ENCODE results near the gene CRYBB3. TPM values are rescaled to one million over a fixed set of nuclear protein-coding genes. Genes with fewer than 3 reads are reported as not detected.

Gene CRYBB3
- 0.32 TPM for polyA plus RNA-seq (ENCODE audit: insufficient read length)

DNA sequence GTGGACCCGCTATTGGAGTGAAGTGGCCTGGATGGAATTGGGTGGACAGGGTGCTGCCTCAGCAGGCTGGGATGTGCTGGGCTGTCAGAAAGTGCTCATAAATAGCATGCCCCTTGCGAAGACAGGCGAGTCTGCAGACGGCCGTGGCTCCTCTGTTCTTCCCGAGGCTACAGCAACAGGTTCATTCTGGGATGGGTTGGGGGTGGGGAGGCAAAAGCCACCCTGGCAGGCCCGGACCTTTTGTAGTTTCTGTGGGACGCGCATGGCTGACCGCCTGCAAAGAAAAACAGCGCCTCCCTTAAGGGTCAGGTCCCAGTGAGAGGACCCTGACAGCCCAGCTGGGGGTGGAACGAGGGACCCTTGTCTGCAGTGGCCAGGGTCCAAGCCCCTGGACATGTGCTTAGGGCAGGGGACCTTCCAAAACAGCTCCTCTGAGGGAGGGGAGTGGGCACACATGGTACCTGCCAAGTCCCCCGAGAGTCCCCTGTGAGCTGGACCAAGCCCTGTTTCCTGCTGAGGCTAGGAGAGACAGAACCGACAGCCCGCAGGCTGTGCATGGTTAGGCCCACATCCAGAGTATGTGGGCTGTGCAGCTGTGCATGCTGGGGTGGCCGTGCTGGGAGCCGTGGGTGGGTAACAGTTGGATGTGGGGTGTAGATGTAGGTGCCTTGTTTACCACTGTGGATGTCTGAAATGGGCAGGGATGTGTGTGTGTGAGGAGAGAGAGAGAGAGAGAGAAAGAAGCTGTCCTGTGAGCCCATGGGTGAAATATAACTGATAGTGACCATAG, at the start of gene CRYBB3:
Gene CRYBB3 (plus strand): TSS at position 128 of the 790 bp plus-strand sequence. CDS start 1,539 bp downstream, outside the sequence.
- no peak for DNase-seq (ENCODE audit: low read depth)

DNA sequence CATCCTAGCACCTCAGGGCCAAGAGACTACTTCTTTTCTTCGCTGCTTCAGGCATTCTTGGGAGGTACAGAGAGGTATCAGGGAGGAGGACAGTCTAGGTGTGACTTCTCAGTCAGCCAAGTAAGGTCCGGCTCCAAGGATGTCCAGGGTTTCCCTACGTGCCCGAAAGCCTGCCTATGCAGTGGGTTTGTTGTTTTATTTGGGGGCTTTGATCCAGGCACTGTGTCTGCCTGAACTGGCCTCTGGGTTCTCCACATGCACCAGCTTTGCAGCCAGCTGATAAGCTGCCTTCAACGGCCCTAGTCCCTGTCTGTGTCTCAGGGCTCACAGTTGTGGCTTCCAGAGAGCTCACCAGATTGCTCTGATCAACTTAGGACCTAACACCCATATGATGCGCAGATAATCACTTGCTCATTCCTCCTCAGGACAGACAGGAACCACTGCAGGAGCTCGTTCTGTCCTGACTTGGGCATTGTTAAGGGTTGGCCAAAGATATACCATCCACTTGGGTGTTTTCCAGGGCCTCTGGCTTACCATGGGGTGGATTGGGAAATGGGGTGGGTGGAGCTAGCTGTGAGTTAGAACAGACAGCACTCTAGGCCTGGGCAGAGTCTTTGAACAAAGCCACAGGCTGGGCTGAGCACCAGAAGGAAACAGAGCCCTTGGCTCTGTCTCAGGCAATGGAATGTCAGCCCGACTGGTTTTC, 45.5 kb upstream of the CRYBB3 start:
- no peak for DNase-seq (ENCODE audit: low read depth)

GRCh38 chr22:25154667-25154999, 45.0 kb upstream of the CRYBB3 start:
- no peak for DNase-seq (ENCODE audit: low read depth)

GRCh38 chr22:25156736-25157135, 42.9 kb upstream of the CRYBB3 start:
- DNase-seq (ENCODE audit: low read depth): no peak

DNA sequence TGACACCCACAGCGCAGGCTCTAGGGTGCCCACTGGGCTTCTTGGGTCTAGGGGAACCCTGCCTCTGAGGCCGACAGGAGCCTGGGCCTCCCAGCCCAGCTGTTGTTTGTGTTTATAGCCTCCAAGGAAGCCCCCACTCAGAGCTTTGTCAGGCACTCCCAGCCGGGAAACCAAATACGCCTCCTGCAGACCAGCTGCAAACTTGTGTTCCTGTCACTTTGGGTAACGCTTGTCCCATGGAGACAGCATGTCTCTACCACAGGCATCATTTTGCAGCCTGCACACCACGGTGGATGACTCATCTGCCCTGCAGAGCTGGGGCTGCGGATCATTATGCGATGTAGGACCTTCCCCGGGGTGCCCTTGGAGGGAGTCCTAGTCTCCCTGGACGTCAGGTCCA, 40.6 kb upstream of the CRYBB3 start:
- DNase-seq (ENCODE audit: low read depth): no peak

DNA sequence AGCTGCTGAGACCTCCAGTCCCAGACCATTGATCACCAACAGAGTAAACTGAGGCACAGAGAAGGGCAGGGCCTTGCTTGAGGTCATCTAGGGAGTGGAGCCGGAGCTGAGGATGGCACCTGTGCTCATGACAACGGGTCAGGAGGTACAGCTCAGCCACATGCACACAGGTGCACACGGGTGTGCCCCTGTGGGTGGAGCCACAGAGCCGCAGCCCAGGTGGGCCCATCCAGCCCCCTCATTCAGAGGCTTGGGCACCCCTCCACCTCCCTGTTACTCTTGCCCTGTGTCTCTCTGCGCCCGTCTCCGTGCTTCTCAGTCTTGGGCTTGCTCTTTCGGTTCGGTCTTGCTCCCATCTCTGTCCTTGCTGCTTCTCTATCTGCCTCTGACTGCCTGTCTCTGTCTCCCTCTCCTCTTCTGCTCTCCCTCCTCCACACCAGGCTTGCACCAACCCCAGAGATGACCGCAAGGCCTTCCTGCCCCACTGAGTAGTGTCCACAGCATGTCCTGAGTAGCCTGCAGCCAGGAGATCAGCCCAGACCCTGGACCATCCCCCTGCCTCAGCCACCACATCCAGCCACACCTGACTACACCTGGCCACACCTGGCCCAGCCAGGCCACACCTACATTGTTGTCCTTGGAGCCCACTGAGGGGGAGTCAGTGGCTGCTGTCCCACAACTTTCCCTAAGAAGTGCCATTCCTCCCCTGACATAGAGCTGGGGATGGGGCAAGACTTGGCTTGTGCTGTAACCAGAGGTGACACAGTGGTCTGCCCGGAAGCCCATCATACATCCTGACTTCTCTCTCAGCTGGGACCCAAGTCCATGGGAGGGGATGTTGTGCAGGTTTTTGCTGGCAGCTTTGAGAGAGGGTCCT, 39.3 kb upstream of the CRYBB3 start:
- DNase-seq (ENCODE audit: low read depth): no peak

DNA sequence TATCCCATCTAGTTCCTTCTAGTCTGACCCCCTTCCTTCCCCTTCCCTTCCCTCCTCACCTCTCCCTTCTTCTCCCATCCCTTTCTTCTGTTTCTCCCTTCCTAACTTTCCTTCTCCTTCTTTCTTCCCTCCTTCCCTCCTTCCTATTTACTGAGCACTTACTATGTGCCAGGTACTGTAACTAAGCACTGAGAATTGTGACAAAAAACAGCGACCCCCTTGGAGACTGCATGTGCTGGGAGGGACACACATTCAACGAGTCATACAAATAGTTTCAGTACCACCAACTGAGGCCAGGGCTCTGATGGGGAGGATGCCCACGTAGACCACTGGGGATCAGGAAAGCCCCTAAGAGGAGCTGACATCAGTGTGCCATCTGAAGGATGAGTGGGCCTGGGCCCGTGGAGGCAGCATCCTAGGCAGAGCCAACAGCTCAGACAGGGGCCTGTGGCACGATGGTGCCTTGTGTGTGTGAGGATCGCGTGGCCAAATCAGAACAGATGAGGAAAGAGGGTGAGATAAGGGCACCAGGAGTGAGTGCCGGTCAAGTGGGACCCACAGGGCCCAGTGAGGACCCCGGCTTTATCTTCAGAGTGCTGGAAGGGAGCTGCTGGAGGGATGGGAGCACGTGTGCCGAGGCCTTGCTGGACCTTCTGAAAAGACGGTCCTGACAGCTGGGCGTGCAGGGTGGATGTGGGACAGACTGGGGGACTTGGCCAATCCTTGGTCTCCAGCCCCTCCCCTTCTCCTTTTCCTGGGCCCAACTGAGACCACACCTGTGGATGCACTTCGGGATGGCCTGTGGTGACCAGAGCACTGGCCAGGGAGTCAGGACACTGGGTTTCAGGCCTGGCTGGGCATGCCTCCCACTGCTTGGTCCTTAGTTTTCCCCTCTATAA, 38.4 kb upstream of the CRYBB3 start:
- no peak for DNase-seq (ENCODE audit: low read depth)

- DNase-seq (ENCODE audit: low read depth): no peak
Measured at GRCh38 chr22:25161916-25162530, 37.6 kb upstream of the CRYBB3 start.

DNA sequence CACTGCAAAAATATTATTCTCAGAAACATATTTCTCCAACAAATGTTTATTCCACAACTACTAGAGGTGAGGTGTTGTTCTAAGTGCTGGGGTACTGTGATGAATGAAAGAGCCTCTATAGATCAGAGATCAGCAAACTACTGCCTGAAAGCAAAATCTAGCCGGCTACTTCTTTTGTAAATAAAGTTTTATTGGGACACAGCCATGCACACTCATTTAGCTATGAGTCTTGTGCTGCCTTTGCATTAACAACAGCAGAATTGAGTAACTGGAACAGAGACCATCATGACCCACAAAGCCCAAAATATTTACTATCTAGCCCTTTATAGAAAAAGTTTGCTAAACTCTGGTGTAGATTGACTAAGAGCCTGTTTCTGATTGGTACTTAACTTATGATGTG, 37.1 kb upstream of the CRYBB3 start:
- no peak for DNase-seq (ENCODE audit: low read depth)

DNA sequence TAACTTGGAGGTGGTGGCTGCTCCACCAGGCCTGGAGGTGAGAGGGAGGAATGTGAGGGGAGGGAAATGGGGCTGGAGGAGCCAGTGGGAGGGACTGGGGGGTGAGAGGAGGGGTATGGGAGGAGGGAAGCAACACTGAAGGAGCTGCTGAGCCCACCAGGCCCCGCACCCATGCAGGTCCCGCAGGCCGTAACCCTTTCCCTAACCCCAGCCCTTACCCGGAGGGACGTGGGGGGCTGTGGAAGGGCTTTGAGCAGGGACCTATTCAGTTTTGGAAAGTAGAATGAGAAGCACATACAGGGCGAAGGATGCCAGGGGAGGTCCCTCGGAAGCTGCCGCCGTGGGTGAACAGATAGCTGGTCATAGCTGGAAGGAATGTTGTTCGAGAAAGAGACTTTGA, 33.9 kb upstream of the CRYBB3 start:
- DNase-seq (ENCODE audit: low read depth): no peak

GRCh38 chr22:25166266-25167040, 33.2 kb upstream of the CRYBB3 start:
- DNase-seq (ENCODE audit: low read depth): no peak

DNA sequence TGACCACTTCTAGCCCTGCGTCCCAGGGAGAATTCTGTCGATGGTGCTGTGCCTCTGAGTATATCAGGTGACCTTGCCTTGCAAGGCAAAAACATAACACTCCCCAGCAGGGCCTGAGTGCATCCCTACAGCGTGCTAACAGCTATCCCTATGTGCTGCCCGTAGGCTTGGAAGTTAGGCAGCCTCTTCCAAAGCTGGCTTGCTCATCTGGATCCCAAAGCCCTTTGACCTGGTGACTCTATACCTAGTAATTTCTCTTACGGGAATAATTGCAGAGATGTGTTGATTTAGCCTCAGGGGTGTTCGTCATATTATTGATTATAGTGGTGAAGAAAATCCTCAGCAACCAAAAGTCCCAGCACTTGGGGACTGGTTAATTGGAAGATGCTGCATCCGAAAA, 32.6 kb upstream of the CRYBB3 start:
- DNase-seq (ENCODE audit: low read depth): no peak

- no peak for DNase-seq (ENCODE audit: low read depth)
Measured at GRCh38 chr22:25167834-25168601, 31.6 kb upstream of the CRYBB3 start.

- no peak for DNase-seq (ENCODE audit: low read depth)
Measured at GRCh38 chr22:25169278-25170031, 30.2 kb upstream of the CRYBB3 start.

- DNase-seq (ENCODE audit: low read depth): no peak
Measured at GRCh38 chr22:25170426-25170980, 29.2 kb upstream of the CRYBB3 start.

- DNase-seq (ENCODE audit: low read depth): no peak
Measured at GRCh38 chr22:25172153-25172552, 27.5 kb upstream of the CRYBB3 start.

GRCh38 chr22:25174156-25174887, 25.3 kb upstream of the CRYBB3 start:
- DNase-seq (ENCODE audit: low read depth): no peak

All from forelimb muscle (tissue), 1 donor.